SK-N-SH treated with all-trans-retinoic acid at 6 μM for 48 hours (cell line): ENCODE data around the gene COL23A1.

Experiments used
- ATAC-seq: fragments of 200-7000 bp; cut with Tn5 transposase; 3 replicates; pipeline ENCODE4 v1.9.1; 2020; ENCODE audit warnings: mild to moderate bottlenecking, moderate library complexity
- ARNTL ChIP-seq: fragments of 450-650 bp; formaldehyde crosslinking; IDR thresholded peaks from 2 replicates; pipeline ENCODE4 v1.5.0; 2020; ENCODE audit warnings: low read depth, mild to moderate bottlenecking, moderate library complexity, borderline replicate concordance
- CREB5 ChIP-seq: fragments of 250-450 bp; sonication (Bioruptor Pico); IDR thresholded peaks from 2 replicates; pipeline ENCODE4 v1.5.1; 2020; ENCODE audit warnings: low read depth, mild to moderate bottlenecking, moderate library complexity
- CSDC2 ChIP-seq: fragments of 250-450 bp; sonication (Bioruptor Pico); IDR thresholded peaks from 2 replicates; pipeline ENCODE4 v1.5.0; 2020; ENCODE audit warnings: mild to moderate bottlenecking, moderate library complexity
- CSRNP3 ChIP-seq: fragments of 250-450 bp; sonication (Bioruptor Pico); IDR thresholded peaks from 2 replicates; pipeline ENCODE4 v1.5.1; 2021; ENCODE audit warnings: mild to moderate bottlenecking, moderate library complexity
- ESRRG ChIP-seq: fragments of 250-450 bp; sonication (Bioruptor Pico); IDR thresholded peaks from 2 replicates; pipeline ENCODE4 v1.6.1; 2021; ENCODE audit warnings: mild to moderate bottlenecking
- GLIS3 ChIP-seq: fragments of 250-450 bp; sonication (Bioruptor Pico); IDR thresholded peaks from 2 replicates; pipeline ENCODE4 v1.5.0; 2020; ENCODE audit warnings: mild to moderate bottlenecking, moderate library complexity
- ISL1 ChIP-seq: fragments of 250-450 bp; sonication (Bioruptor Pico); IDR thresholded peaks from 2 replicates; pipeline ENCODE4 v2.1.2; 2022; ENCODE audit warnings: mild to moderate bottlenecking, moderate library complexity
- PATZ1 ChIP-seq: fragments of 250-450 bp; sonication (Bioruptor Pico); IDR thresholded peaks from 2 replicates; pipeline ENCODE4 v1.8.0; 2020; ENCODE audit warnings: mild to moderate bottlenecking, moderate library complexity, borderline replicate concordance
- POU6F1 ChIP-seq: fragments of 250-450 bp; sonication (Bioruptor Pico); IDR thresholded peaks from 2 replicates; pipeline ENCODE4 v1.8.0; 2021; ENCODE audit warnings: low read depth, mild to moderate bottlenecking, moderate library complexity, borderline replicate concordance
- PPARA ChIP-seq: fragments of 250-450 bp; sonication (Bioruptor Pico); IDR thresholded peaks from 2 replicates; pipeline ENCODE4 v1.5.0; 2020; ENCODE audit warnings: mild to moderate bottlenecking, borderline replicate concordance
- RARB ChIP-seq: fragments of 250-450 bp; sonication (Bioruptor Pico); IDR thresholded peaks from 2 replicates; pipeline ENCODE4 v1.8.0; 2021; ENCODE audit warnings: mild to moderate bottlenecking, moderate library complexity
- SNAI2 ChIP-seq: fragments of 250-450 bp; sonication (Bioruptor Pico); IDR thresholded peaks from 2 replicates; pipeline ENCODE4 v1.5.0; 2020; ENCODE audit warnings: mild to moderate bottlenecking, moderate library complexity
- TCF4 ChIP-seq: fragments of 250-450 bp; sonication (Bioruptor Pico); IDR thresholded peaks from 2 replicates; pipeline ENCODE4 v1.8.0; 2021; ENCODE audit warnings: mild to moderate bottlenecking, moderate library complexity, borderline replicate concordance
- TOX ChIP-seq: fragments of 250-450 bp; sonication (Bioruptor Pico); IDR thresholded peaks from 2 replicates; pipeline ENCODE4 v1.8.0; 2021; ENCODE audit warnings: mild to moderate bottlenecking, moderate library complexity, borderline replicate concordance
- TSHZ2 ChIP-seq: fragments of 250-450 bp; sonication (Bioruptor Pico); IDR thresholded peaks from 2 replicates; pipeline ENCODE4 v1.5.0; 2020; ENCODE audit warnings: mild to moderate bottlenecking, moderate library complexity
- ZC3H10 ChIP-seq: fragments of 250-450 bp; sonication (Bioruptor Pico); IDR thresholded peaks from 2 replicates; pipeline ENCODE4 v1.5.1; 2021; ENCODE audit warnings: mild to moderate bottlenecking, moderate library complexity
- ZFP3 ChIP-seq: fragments of 250-450 bp; sonication (Bioruptor Pico); IDR thresholded peaks from 2 replicates; pipeline ENCODE4 v1.5.0; 2020; ENCODE audit warnings: mild to moderate bottlenecking, moderate library complexity
- ZFP30 ChIP-seq: fragments of 450-650 bp; formaldehyde crosslinking; IDR thresholded peaks from 2 replicates; pipeline ENCODE4 v1.5.0; 2022; ENCODE audit warnings: mild to moderate bottlenecking, moderate library complexity
- ZNF565 ChIP-seq: fragments of 450-650 bp; formaldehyde crosslinking; conservative IDR thresholded peaks from 2 replicates; pipeline ENCODE4 v1.5.0; 2020; ENCODE audit warnings: low read depth, mild to moderate bottlenecking, moderate library complexity
- ZNF70 ChIP-seq: fragments of 450-650 bp; formaldehyde crosslinking; IDR thresholded peaks from 2 replicates; pipeline ENCODE4 v1.5.0; 2020; ENCODE audit warnings: mild to moderate bottlenecking, moderate library complexity
- ZNF8 ChIP-seq: fragments of 450-650 bp; formaldehyde crosslinking; IDR thresholded peaks from 2 replicates; pipeline ENCODE4 v1.5.0; 2020; ENCODE audit warnings: mild to moderate bottlenecking, moderate library complexity

The COL23A1 gene

GRCh38 chr5:178267245-178267644 lies 322.9 kb downstream of the COL23A1 start:
- ATAC-seq, result no peak
- TF ChIP-seq PPARA (CRISPR knock-in tag), result no peak
- no peak for TF ChIP-seq ZNF8 (CRISPR knock-in tag)
- TF ChIP-seq ZFP3 (CRISPR knock-in tag), result no peak
- TF ChIP-seq CREB5, result no peak
- no peak for TF ChIP-seq TSHZ2
- TF ChIP-seq ZC3H10 (CRISPR knock-in tag), result no peak
- TF ChIP-seq, all 23 proteins: peak for 0

GRCh38 chr5:178266581-178266980 lies 323.6 kb downstream of the COL23A1 start:
- TF ChIP-seq TCF4 (CRISPR knock-in tag), result no peak
- no peak for TF ChIP-seq ZNF70 (CRISPR knock-in tag)
- TF ChIP-seq SNAI2 (CRISPR knock-in tag), result no peak
- TF ChIP-seq TSHZ2, result no peak
- no peak for TF ChIP-seq POU6F1 (CRISPR knock-in tag)
- TF ChIP-seq CSDC2 (CRISPR knock-in tag), result no peak
- no peak for TF ChIP-seq ZNF565 (CRISPR knock-in tag)
- TF ChIP-seq ISL1, result no peak
- no peak for TF ChIP-seq PATZ1 (CRISPR knock-in tag)
- ATAC-seq, result no peak

GRCh38 chr5:178265746-178266145 lies 324.4 kb downstream of the COL23A1 start:
- ATAC-seq, result no peak
- TF ChIP-seq TOX (CRISPR knock-in tag) (no peak), TSHZ2 (no peak), POU6F1 (CRISPR knock-in tag) (no peak), ZC3H10 (CRISPR knock-in tag) (no peak), ZNF565 (CRISPR knock-in tag) (no peak), ISL1 (no peak), TCF4 (CRISPR knock-in tag) (no peak), ESRRG (CRISPR knock-in tag) (no peak), RARB (CRISPR knock-in tag) (no peak), GLIS3 (CRISPR knock-in tag) (no peak), SNAI2 (CRISPR knock-in tag) (no peak), ARNTL (CRISPR knock-in tag) (no peak), ZNF8 (CRISPR knock-in tag) (no peak), ZNF70 (CRISPR knock-in tag) (no peak), PPARA (CRISPR knock-in tag) (no peak), CSRNP3 (CRISPR knock-in tag) (no peak), ZFP30 (CRISPR knock-in tag) (no peak)
